Measurements from ENCODE around the gene MAD1L1.

Gene MAD1L1

GRCh38 chr7:1993031-1993695, 239.6 kb downstream of the MAD1L1 start:
- no peak overlapping the region for H3K4me3 ChIP-seq (replicated peaks; ENCODE audit: low read depth, low read length)
- DNase-seq (ENCODE audit: extremely low read depth, low read depth) = no peak
- TF ChIP-seq CTCF (IDR thresholded peaks at IDR 0.05; ENCODE audit: low read depth, low read length, missing control alignments) = no peak

GRCh38 chr7:1992554-1992953, 240.2 kb downstream of the MAD1L1 start:
- TF ChIP-seq CTCF (IDR thresholded peaks at IDR 0.05; ENCODE audit: low read depth, low read length, missing control alignments) = no peak
- H3K4me3 ChIP-seq (replicated peaks; ENCODE audit: low read depth, low read length) = no peak overlapping the region
- no peak for DNase-seq (ENCODE audit: extremely low read depth, low read depth)

GRCh38 chr7:1990001-1990670, 242.6 kb downstream of the MAD1L1 start:
- no peak overlapping the region for H3K4me3 ChIP-seq (replicated peaks; ENCODE audit: low read depth, low read length)
- no peak for DNase-seq (ENCODE audit: extremely low read depth, low read depth)
- TF ChIP-seq CTCF (IDR thresholded peaks at IDR 0.05; ENCODE audit: low read depth, low read length, missing control alignments) = no peak

GRCh38 chr7:1989049-1989860, 243.5 kb downstream of the MAD1L1 start:
- no peak for TF ChIP-seq CTCF (IDR thresholded peaks at IDR 0.05; ENCODE audit: low read depth, low read length, missing control alignments)
- H3K4me3 ChIP-seq (replicated peaks; ENCODE audit: low read depth, low read length) = no peak overlapping the region
- no peak for DNase-seq (ENCODE audit: extremely low read depth, low read depth)

- H3K4me3 ChIP-seq (replicated peaks; ENCODE audit: low read depth, low read length) = no peak overlapping the region
- no peak for TF ChIP-seq CTCF (IDR thresholded peaks at IDR 0.05; ENCODE audit: low read depth, low read length, missing control alignments)
- DNase-seq (ENCODE audit: extremely low read depth, low read depth) = no peak
Measured at GRCh38 chr7:1988533-1988930, 244.2 kb downstream of the MAD1L1 start.

- DNase-seq (ENCODE audit: extremely low read depth, low read depth) = no peak
- no peak overlapping the region for H3K4me3 ChIP-seq (replicated peaks; ENCODE audit: low read depth, low read length)
- no peak for TF ChIP-seq CTCF (IDR thresholded peaks at IDR 0.05; ENCODE audit: low read depth, low read length, missing control alignments)
Measured at GRCh38 chr7:1987591-1988532, 244.9 kb downstream of the MAD1L1 start.

Measured in HFF-Myc (cell line).